HG03159 (cell line): ENCODE measurements around the gene PELI2.

Experiments used
- ATAC-seq: cut with Tn5 transposase; IDR thresholded peaks from one replicate; pipeline ENCODE4 v1.9.1; 2021; ENCODE audit warnings: mild to moderate bottlenecking, moderate library complexity; ENCODE audit not compliant: unreplicated experiment

Gene PELI2

GRCh38 chr14:56333359-56334292 lies 215.4 kb downstream of the PELI2 start:
- ATAC-seq = no peak

DNA sequence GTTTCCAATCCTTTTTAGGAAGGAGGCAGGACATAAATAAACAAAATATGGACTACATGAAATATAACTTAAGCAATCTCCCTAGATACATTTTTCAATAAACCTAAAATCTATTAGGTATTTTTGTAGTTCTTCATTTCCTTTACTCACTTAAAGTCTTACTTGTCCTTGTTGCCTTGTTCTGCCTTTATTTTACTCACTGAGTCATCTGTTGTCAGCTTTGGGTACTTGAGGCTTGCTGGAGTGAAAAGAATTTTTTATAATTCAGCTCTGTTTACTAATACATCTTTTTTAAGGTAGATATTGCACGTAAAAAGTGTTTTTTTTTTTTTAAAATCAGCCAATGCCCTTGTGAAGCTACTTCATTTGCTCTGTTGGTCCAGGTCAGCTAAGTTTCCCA lies 216.2 kb downstream of the PELI2 start:
- no peak for ATAC-seq

DNA sequence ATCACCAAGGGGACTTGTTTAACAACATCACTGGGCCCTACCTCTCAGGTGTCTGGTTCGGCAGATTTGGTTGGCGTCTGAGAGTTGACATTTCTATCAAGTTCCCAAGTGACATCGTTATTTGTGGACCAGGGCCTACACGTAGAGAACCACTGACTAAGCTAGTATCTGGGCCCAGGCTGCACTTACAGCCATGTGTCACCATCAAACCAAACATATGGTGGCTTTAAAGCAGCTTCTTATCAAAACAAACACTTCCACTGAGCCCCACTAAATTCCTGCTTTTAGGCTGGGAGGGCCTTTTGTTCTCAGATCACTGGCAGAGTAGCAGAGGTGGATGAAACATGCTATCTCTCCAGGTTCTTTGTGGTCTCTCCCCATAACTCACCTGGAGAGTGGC lies 220.5 kb downstream of the PELI2 start:
- no peak for ATAC-seq

DNA sequence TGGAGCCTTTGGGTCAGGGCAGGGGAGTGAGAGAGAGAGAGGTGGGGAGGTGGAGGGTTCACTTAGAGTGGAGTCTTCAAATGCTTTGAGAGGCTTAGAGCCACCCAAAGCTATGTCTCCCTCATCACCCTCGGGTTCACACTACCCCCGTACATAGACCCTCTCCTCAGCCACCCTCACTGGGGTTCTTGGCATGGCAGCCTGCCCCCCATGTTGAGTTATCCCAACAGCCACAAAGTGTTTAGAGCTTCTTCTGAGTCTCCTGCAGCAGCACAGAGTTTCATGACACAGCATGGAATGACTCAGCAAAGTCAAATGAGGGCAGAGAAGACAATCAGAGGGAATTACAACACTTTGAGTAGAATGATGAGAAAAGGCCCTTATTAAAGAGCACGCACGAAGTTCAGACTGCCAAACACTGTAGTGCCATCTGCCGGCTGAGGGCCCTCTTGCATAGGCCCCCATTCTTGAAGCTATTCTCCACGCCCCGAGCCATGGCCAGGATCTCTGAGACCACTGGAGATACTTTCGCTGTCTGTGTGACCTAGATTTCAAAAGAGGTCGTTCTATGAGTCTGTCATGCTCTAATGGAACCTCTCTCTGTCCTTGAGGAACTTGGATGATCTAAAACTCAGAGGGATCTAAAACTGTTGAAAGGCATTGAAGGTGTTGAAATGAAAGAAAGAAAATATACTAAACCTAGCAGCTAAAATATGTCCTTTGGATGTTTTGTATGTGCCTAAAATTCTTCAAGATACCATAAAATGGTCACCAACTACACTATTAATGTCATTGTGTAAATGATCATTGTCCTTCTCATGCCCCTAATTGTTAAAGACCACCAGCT lies 221.9 kb downstream of the PELI2 start:
- peak; percentile 88 for ATAC-seq

- ATAC-seq = no peak
Measured at GRCh38 chr14:56340932-56341331, 222.7 kb downstream of the PELI2 start.

GRCh38 chr14:56341766-56342493 lies 223.7 kb downstream of the PELI2 start:
- no peak for ATAC-seq

DNA sequence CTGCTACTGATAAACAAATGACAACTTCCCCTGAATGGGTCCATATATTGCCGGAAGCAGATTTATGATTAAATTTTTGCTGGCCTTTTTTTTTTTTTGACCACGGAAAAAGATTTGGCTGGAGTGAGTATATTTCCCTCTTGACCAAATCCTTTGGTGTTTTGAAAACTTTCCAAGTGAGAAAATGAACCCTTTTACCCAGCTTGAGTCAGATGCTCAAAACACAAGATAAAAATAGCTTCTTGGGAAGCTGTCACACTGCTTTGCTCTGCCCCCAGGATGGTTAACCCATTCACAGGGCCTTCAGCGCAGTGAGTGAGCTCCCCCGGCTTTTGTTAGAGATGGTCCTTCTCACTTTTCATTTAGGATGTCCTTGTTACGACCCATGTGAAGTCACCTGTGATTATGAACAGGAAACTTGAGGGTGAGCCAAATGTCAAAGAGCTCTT lies 224.3 kb downstream of the PELI2 start:
- no peak for ATAC-seq

GRCh38 chr14:56349960-56350359 lies 231.7 kb downstream of the PELI2 start:
- ATAC-seq = no peak
